SK-N-SH (cell line): ENCODE results near the gene OR10P1.

Source experiments
- CTCF ChIP-seq: fragments of 200-600 bp; sonication (generic); IDR thresholded peaks from 2 replicates; pipeline ENCODE4 v1.6.1; 2017; ENCODE audit warnings: antibody characterized with exemption, mild to moderate bottlenecking, moderate library complexity
- EZH2phosphoT487 ChIP-seq: fragments of 200-600 bp; sonication (generic); IDR thresholded peaks from 2 replicates; pipeline ENCODE4 v1.6.1; 2017; ENCODE audit warnings: low read depth, mixed run types, mild to moderate bottlenecking, antibody characterized with exemption, moderate library complexity, borderline replicate concordance
- GABPA ChIP-seq: IDR thresholded peaks from 2 replicates; pipeline ENCODE4 v1.4.0; 2012; ENCODE audit warnings: low read depth, mild to moderate bottlenecking
- POLR2AphosphoS5 ChIP-seq: IDR thresholded peaks from 2 replicates; pipeline ENCODE4 v1.6.1; 2012; ENCODE audit warnings: low read depth, low read length
- REST ChIP-seq: IDR thresholded peaks from 2 replicates; pipeline ENCODE4 v1.6.1; 2012; ENCODE audit warnings: mild to moderate bottlenecking, low read depth, low read length, moderate library complexity
- RFX5 ChIP-seq: IDR thresholded peaks from 2 replicates; pipeline ENCODE4 v1.6.1; 2012; ENCODE audit warnings: mild to moderate bottlenecking, improper control_type of control experiment, low read length
- TCF12 ChIP-seq: IDR thresholded peaks from 2 replicates; pipeline ENCODE4 v1.4.0; 2012
- TEAD4 ChIP-seq: IDR thresholded peaks from 2 replicates; pipeline ENCODE4 v1.4.0; 2012; ENCODE audit warnings: mild to moderate bottlenecking, borderline replicate concordance; ENCODE audit not compliant: insufficient read depth
- YY1 ChIP-seq: IDR thresholded peaks from 2 replicates; pipeline ENCODE4 v1.4.0; 2012; ENCODE audit warnings: low read depth, mild to moderate bottlenecking

- TF ChIP-seq CTCF (no peak), EZH2phosphoT487 (no peak), POLR2AphosphoS5 (no peak), TCF12 (no peak), GABPA (no peak), RFX5 (no peak), YY1 (no peak), TEAD4 (no peak), REST (no peak)
Measured at GRCh38 chr12:55607821-55608594, 28.7 kb upstream of the OR10P1 start.
